HG03469 (cell line): ENCODE results near the gene GDF10.
A peak's percentile ranks its signal among the peaks of the same experiment; 100 is the strongest.

ENCODE experiments used
- ATAC-seq: cut with Tn5 transposase; IDR thresholded peaks from one replicate; pipeline ENCODE4 v1.9.1; 2021; ENCODE audit warnings: mild to moderate bottlenecking, moderate library complexity, moderate number of reproducible peaks; ENCODE audit not compliant: unreplicated experiment

Gene GDF10, protein sequence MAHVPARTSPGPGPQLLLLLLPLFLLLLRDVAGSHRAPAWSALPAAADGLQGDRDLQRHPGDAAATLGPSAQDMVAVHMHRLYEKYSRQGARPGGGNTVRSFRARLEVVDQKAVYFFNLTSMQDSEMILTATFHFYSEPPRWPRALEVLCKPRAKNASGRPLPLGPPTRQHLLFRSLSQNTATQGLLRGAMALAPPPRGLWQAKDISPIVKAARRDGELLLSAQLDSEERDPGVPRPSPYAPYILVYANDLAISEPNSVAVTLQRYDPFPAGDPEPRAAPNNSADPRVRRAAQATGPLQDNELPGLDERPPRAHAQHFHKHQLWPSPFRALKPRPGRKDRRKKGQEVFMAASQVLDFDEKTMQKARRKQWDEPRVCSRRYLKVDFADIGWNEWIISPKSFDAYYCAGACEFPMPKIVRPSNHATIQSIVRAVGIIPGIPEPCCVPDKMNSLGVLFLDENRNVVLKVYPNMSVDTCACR

DNA sequence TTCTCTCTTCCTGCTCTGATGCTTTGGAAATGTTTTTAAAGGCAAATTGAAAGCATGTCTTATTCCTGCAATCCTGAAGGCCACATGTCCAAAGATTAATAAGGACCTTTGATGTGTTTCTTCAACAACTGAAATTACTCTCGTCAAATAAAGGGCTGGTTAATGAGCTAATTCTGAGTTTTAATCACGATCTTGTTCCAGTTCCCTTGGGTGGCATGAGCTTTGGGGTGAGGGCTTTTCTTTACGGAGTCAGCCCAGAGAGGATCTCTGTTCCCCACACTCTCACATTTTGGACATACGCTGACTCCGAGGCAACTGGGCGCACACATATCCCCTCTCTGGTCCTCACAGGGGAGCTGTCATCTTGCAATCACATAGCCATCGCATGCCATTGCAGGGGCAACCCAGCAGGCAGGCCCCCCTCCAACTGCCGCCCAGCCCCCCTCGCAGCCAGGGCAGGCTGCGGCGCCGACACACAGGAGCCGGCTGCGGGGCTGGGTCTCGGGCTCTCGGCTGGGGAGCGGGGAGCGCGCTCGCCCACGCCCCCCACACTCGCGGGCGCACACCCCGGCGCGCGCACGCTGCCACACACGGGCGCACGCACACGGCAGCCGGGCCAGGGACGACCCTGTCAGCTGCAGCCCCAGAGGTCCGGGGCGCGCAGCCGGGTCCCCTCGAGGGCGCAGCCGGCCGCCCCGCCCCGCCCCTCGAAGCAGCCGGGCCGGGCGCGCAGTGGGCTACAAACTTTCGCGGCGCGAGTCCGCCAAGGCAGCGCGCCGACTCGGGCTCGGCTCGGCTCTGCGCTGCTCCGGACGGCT lies at the start of gene GDF10:
Gene GDF10 (plus strand): TSS at position 587 of the 818 bp plus-strand sequence. CDS start 455 bp downstream, outside the sequence.
- ATAC-seq: no peak

DNA sequence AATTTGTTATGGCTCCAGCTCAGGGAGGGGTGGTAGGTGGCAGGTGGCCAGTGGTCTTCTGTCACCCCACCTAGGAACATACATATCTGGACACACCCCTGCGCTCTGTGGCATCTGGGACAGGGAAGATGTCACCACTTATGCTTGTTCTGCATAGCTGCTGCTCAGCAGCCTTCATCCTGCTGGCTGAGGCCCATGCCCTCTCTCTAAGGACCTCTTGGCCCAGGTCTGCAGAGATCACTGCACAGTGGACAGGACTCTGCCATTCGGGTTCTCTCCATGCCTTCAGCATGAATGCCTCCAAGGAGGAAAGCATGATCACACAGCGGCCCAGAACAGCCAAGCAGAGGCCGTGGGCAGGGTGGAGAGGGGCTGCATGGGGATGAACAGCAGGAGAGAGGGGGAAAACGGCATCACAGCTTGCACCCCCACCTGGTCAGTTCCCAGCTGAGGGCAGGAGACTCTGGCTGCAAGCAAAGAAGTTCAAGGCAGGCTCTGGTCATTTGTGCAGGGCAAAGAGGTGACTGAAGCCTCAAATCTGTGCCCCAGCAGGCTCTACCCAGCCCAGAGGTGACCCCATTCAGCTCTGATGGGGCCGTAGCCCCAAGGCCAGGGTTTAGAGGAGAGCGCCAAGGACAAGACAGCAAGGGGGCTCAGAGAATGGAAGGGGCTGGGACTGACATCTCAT lies 47.8 kb upstream of the GDF10 start:
- ATAC-seq: no peak

DNA sequence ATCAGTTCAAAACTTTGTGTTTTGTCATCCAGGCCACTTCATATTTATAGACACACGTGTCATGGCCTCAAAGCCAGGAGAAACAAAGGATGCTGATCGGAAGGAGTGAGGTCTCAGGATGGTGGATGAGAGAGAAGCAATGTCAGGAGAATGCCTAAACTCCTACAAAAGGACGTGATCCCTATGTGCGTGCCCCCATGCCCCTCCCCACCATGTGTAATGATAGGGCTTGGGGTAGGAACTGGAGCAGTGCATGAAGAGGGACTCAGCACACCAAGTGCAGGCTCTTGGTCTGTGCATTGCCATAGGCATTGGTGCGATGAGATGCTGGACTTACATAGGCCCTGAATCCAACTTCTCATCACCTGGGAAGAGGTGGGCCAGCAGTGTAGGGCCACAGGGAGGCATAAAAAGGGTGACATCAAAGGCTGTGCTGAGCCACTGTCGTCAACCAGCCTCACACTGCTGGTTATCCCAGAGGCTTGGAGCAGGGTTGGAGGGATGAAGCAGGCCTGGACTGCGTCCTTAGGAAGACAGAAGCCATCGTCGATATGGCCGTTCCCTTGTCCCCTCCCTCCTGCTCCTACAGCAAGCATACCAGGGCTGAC lies 46.9 kb upstream of the GDF10 start:
- no peak for ATAC-seq

DNA sequence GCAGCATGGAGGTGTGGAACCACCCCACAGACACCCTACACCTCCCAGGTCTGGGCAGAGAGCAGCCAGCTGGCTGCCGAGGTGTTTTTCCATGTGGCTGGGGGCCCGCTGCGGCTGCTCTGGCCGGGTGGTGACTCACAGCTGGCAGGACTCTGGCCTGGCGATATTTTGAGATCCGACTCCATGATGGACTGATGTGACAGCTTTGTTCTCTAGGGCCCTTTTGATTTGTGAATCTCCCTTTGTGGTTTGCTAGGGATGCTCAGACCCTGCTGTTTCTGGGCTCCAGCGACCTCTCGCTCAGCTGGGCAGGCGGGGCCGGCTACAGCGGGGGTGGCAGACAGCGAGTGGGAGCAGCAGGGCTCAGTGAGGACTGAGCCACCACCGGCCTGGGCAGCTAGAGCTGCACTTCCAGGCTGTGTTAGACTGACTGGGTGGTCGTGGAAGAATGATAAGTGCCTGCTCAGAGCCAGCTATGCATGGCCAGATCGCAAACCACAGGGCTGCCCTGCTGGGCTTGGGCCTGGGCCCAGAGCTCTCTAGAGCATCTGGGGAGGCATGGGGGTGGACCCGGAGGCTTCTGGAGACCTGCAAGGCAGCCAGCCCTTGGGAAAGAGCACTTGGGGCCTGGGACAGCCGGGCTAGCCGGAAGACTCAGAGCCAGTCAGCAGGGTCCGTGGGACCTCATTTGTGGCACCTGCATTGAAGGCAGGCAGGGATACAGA lies 46.2 kb upstream of the GDF10 start:
- no peak for ATAC-seq

DNA sequence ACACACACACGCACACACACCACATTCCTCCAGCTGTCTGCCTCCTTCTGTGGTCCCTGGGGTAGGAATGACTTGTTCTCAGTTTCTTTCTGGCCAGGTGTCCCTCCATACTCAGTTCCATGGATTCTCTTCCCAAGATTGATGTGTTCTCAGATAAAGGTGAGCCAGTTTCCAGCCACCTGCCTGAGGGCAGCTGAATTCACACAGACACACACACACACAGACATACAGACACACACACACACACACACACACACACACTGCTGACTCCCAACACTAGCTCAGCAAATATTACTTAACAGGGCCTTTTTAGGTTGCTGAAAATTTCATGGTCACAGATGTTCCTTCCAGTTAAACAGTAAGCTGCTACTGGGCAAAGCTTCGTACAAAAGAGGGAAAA lies 45.4 kb upstream of the GDF10 start:
- no peak for ATAC-seq

DNA sequence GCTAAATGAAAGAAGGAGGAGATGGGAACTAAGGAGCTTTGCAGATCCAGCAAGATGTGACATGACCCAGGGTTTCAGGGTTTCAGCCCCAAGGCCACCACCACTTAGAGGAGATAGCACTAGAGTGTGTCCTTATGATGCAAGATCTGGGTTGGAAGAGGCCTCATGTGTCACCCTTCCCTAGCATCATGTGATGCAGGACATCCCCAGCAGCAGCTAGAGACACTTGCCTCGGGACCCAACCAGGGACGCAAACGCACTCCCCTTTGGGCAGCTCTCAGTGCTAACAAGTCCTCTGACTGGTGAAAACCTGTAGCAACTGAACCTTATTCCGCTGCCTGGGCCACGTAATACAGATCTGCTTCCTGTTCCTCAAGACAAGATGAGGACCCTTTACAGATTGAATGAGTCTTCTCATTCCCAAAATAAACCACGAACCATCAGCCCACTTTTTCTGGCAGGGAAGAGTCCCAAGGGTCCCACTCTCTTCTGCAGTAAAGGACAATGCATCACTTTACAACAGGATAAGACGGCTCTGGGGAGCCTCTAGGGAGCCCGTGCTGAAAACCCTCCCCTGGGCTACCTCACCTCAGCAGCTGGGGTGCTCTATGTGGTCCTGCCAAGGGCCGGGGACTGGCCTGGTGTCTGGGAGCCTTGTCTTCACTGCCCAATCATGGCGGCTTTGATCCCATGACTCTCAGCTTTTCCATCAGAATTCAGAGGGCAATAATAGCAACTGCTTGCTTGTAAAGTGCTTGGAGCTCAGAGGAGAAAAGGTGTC lies 44.8 kb upstream of the GDF10 start:
- ATAC-seq: no peak

DNA sequence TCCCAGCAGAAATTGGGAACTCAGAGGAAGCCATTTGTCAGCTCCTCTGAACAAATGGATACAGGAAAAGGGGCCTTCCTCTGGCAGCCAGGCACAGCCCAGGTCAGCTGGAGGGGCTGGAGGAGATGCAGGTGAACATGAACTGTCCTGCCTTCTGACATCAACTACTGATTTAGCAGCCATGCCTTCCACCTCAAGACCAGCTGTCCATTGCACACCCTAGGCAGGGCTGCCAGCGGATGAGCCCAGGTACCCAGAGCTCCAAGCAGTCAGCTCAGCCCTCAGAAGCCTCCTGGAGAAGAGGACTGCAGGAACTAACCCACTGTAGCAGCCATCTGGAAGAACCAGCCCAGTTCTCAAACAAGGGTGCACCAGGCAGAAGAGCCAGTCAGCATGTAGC lies 44.1 kb upstream of the GDF10 start:
- no peak for ATAC-seq

DNA sequence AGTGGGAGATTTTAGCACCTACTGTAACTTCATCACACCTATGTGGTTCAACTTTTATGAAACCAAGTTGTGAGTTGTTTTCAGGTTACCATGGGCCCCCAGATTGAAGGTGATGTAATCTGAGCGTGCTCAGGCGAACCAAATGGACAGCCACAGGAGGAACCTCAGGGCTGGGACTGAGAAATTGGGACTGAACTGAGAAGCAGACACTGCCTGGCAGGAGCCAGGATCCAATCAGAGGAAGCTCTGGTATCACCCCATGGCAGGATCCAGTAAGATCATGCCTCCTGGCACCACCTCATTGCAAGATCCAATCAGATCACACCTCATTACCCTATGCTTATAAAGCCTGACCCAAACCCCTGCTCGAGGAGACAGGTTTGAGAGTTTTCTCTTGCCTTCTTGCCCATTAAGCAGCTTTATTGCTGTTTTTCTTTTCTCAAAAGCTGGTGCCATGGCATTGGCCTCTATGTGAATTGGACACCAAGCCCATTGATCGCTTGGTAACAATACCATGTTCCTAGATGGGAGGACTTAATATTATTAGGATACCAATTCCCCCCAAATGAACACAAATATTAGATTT lies 43.2 kb upstream of the GDF10 start:
- no peak for ATAC-seq

DNA sequence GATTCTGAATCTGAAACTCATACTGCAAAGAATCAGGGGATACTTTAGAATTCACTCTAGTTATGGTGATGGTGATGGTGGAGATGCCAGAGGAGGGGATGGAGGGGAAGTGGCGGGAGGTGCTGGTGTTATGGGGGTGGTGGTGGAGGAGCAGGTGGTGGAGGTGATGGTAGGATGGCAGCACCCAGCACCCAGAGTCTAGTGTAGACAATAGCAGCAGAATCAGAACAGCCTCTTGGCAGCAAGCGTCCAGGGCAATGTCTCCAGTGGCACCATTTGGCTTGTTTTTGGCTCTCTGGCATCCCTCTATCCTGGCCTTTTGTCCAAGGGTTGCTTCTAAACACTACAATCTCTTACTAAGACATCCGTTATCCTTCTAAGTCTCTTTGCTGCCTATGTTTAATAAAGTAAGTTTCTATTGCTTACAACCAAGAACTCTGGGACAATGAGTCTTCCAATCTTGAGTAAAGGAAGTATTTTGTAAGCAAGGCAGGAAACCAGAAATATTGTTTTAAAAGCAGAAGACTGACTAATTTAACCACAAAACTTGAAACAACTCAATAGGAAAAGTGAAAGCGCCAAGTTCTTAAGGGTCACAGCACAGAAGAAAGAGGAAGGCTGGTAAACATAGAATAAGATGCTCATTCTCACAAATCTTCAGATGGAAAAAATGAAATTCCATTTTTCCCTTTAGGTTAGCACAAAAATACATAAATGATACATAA lies 42.4 kb upstream of the GDF10 start:
- no peak for ATAC-seq

DNA sequence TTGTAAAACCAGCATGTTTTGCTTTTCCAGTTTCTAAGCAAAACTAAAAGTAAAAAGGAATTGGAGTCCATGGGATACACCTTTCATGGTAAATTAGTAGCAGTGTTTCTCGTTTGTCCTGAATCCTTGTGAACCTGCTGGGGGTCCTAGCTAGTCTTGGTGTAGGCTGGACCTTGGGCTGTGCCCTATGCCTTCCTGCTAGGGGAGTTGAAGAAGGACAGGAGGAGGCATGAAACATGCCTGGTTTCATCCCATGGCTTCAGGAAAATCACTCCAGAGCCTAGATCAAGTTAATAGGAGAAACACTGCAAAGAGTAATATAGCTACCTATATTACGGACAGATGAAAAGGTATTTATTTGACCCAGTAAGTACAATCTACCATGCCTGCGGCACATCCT lies 41.1 kb upstream of the GDF10 start:
- ATAC-seq: no peak

DNA sequence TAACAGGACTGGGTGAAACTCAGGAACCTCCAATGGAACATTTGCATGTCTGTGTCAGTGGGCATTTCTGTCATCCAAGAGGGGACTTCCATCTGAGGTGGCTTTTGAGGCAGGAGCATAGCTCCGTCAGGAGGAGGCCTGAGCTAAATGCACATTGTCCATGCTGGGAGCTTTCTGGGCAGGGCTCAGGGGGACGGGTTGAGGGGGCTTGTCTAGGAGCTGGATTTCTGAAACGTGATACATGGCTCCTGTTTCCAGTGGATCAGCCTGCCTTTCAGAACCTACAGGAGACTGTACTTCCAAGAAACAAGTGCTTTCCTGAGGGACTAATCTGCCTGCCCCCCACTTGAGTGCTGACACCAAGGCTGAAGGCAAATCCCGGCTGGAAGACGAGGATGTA lies 40.5 kb upstream of the GDF10 start:
- ATAC-seq: no peak

DNA sequence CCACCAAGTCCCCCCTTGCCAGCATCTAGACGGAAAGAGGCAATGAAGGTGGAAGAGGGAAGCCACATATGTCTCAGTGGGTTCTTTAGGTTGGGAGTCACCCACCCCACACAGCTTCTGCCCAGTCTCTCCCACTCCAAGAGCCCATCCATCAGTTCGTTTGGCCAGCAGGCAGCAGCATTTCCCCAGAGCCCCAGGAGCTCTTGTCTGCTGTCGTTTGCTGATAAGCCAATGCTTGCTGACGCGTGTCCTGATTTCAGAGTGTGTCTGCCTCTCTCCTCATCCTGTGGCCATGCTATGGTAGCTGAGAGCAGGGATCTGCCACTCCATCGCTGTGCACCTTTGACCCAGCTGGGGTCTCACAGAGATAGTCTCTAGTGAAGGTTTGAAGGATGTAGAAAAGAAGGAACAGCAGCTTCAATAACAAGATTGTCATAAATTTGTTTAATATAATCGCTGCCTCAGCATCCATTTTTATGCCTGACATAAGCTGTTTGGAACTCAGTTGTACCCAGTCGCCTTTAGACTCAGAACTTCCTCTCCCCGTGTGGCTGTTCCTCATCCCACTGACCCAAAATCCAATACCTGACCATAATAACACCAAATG lies 39.4 kb upstream of the GDF10 start:
- no peak for ATAC-seq

DNA sequence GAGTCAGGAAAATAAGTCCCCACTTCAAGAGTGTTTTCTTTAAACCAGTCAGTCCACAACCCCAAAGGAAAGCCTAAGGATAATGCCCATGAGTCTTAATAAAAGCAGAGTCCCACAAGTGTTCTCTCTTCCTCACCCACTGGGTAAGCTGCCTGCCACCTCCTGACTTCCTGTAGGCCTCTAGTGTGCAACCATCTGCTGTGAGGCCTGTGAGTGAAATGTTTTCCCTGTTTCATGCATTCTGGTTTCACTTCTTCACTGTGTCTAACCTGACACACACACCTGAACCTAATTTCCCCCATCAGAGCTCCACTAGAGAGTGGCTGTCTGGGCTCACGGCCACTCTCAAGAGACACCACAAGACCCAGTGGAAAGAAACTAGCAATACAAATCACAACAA lies 38.9 kb upstream of the GDF10 start:
- peak; percentile 98 for ATAC-seq

DNA sequence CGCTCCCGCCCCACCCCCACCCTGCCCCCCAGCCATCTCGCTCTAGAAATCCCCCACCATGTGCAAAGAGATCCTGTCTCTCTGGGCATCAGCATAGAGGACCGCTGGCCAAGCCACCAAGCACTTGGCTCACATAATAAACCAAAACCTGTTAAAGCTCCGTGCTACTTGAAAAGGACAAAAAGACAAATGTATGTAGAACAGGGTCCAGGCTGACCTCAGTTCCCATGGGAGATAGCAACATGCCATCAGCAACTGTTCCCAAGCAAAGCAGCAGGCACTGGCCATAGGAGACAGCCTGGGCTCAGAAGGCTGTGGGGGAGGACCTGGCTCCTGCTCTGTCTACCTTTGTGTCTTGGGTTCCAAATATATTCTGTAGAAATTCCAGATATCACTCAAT lies 38.4 kb upstream of the GDF10 start:
- ATAC-seq: no peak

DNA sequence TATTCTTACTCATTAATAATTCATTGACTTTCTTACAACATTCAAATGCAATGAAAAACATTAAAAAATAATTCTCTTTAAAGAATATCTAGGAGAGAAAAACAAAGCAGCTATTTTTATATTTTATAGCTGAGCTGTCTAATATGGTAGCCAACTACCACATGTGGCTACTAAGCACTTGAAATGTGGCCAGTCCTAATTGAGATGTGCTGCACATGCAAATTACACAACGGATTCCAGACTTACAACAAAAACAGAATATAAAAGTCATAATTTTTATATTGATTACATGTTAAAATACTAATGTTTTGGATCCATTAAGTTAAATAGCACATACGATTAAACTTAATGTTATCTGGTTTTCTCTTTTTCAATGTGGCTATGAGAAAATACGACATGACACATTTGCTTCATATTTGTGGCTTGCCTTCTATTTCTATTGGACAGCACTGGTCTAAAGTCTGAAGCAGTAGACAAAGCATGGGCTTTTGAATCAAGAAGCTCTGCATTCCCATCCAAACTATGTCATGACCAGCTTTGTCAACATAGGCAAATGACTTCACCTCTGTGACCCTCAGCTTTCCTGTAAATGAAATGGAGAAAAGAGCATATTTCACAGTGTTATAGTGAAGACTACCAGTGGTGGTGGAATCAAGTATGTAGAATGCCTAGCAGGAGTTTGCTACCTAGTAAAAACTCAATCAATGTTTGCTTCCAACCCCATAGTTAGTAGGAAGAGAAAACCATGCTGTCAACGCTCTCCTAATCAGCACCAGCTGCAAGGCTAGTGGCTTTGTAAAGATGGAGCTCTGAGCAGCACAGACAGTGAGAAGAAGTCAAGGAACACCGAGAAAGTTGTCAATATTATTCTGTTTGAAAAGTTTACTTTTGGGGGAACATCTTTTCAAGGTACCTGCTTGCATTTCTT lies 37.1 kb upstream of the GDF10 start:
- ATAC-seq: no peak

DNA sequence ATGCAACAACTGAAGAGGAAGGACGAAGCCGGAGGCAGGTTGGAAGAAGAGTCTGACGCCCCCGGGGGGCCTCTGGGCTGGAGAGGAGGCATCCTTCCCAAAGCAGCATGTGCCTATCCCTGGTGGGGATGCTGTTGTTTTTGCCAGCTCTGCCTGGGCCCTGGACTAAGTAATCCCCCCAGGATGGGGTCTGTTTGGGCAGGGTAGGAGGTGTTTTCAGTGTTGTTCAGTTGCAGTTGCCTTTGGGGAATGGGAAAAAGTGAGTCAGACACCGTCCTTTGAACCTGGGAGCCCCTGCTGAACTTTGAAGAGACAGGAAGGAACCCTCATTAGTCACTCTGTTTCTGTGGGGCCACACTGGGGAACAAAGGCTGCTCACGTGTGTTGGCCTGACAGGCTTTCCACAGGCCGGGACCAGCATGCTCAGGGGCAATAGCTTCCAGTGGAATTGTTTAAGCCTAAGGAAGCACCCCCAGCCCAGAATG lies 35.2 kb upstream of the GDF10 start:
- ATAC-seq: no peak

DNA sequence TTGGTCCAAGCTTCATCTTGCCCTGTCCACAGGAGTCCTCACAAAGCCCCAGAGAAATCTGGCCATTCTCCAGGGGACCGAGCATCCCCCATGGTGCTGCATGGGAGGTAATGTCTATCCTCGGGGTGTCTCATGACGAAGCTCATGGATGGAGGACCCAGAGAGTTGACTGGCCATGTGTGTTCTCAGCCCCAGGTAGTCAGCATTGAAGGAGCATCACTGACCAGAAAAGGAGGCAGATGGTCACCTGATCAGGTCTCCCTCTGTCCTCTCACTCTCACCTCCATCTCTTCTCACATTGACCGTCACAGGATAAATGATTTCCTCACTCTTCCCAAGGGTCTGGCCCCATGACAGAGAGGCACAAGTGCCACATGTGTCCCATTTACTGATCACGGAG lies 33.4 kb upstream of the GDF10 start:
- no peak for ATAC-seq
